NT2/D1 (cell line): ENCODE measurements around the gene GRAMD1B.

Experiments used
- SUZ12 ChIP-seq: IDR thresholded peaks from 2 replicates; pipeline ENCODE4 v1.6.1; 2011; ENCODE audit not compliant: insufficient read length, insufficient read depth; ENCODE audit errors: extremely low read depth
- YY1 ChIP-seq: IDR thresholded peaks from 2 replicates; pipeline ENCODE4 v1.6.1; 2011; ENCODE audit not compliant: insufficient read length, insufficient read depth
- ZNF274 ChIP-seq: IDR thresholded peaks from 2 replicates; pipeline ENCODE4 v1.6.1; 2011; ENCODE audit warnings: mild to moderate bottlenecking, low read depth, low read length

- TF ChIP-seq ZNF274, result no peak
- TF ChIP-seq YY1, result no peak
- no peak for TF ChIP-seq SUZ12
Observed at GRCh38 chr11:123382555-123383074, 47.5 kb upstream of the GRAMD1B start.
